GM18507 (cell line): ENCODE results near the gene INTS2.
"Not testable (repeated sequence)": the region's sequence is repeated elsewhere in the genome, so short reads cannot be mapped to it uniquely, and the experiment has no call there.

ENCODE experiments used
- DNase-seq: peaks from one replicate; pipeline ENCODE4 v3.0.0; 2011; ENCODE audit warnings: low read depth; ENCODE audit not compliant: insufficient read length; ENCODE audit errors: extremely low spot score
- FAIRE-seq: peaks from 2 replicates; lab custom pipeline; 2011; peaks lifted over from hg19 to GRCh38; lab: Jason Lieb, UNC

Gene INTS2

DNA sequence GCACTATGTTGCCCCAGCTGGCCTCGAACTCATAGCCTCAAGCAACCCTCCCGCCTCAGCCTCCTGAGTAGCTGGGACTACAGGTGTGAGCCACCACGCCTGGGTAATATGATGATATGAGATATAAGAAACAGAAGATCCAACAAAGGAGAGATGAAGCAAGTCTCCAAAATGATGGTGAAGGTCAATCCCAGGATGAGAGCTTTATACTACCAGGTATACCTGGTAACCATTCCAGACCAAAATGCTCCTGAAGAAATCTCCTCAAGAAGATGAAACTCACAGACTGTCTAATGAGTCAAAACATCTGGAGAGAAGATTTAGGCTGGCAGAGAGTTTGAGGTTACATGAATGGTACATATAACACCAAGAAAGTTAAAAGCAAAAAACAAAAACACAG, 24.5 kb downstream of the INTS2 start:
- FAIRE-seq (no peak), DNase-seq (no peak)

DNA sequence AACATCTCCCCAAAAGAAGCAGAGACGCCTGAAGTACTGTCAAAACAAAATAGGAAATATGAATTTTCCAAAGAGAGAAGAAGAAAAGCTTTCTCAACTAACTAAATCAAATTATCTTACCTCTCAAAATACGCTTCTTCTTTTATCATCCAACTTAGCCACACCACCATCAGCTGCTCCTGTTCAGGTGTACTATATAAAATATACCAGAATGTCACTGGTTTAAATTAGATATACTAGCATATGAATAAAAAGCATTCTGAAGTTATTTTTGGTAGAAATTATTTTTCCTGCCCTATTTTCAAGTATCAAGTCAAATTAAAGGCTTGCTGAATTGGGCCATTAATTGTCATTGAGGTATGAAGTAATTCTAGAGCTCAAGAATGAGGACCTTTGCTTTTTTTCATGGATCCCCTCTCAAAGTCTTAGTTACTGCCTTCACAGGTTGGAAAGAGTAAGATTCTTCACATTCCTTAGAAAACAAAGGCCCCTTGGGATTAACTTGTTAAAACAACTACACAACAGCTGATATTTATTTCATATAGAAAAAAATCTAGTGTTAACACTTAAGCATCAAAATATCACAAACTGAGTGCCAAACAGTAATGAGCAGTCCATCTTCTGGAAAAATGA, 30.1 kb downstream of the INTS2 start:
- no peak for FAIRE-seq

DNA sequence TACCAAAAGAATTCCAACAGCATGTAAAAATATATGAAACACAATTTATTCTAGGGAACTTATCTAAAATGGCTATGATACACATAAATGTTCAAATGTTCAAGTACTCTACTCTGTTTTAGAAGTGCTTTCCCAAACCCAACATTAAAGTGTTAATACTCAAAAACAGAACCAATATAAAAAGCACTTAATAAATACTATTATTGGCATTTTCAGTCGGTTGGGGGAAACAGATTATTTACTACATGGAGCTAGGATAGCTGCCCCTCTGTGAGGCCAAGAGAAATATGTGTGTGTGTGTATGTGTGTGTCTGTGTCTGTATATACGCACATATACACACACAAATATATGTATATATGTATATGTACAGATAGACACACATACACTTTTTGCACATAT, 32.4 kb downstream of the INTS2 start:
- DNase-seq (no peak), FAIRE-seq (no peak)

More for the DNA sequence above, 30.1 kb downstream of the INTS2 start:
- no peak for DNase-seq

DNA sequence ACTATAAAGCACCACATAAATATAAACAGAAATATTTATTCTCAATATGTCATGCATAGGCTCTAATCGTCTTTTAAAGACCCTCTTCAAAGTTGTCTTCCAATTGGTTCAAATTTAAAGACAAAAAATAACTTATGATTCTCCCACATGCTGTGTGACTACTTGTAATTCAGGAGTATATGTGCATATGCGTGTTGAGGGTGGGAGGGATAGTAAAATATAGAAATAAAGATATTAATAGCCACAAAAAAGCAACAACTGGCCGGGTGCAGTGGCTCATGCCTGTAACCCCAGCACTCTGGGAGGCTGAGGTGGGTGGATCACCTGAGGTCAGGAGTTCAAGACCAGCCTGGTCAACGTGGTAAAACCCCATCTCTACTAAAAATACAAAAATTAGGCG, 33.5 kb downstream of the INTS2 start:
- not testable (repeated sequence) for FAIRE-seq, DNase-seq

DNA sequence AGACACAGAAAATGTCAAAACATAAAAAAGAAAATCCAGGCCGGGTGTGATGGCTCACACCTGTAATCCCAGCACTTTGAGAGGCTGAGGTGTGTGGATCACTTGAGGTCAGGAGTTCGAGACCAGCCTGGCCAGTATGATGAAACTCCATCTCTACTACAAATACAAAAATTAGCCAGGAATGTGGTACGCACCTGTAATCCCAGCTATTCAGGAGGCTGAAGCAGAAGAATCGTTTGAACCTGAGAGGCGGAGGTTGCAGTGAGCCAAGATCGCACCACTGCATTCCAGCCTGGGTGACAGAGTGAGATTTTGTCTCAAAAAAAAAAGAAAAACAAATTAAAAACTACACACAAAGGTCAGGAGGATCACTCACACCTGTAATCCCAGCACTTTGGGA, 40.0 kb downstream of the INTS2 start:
- not testable (repeated sequence) for DNase-seq, FAIRE-seq

- FAIRE-seq, DNase-seq: not testable (repeated sequence)
These were observed 41.9 kb downstream of the INTS2 start for GRCh38 chr17:61885865-61886264.

DNA sequence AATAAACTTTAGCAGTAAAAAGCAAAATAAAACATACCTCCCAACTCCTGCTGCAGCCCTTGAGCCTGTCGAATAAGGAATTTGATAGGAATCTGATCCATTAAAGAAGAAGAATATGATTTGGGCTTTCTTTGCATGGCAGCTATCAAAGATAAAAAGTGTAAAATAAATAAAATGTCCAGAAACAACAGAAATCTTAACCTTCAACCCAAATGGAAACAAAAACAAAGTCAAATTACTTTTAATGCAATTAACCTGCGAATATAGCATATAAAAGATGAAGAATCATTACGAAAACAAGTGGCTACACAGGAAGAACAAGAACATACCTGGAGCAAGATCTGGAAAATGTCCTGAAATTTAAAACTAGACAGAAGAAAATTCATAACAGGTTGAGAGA, 42.9 kb downstream of the INTS2 start:
- DNase-seq (no peak), FAIRE-seq (no peak)

DNA sequence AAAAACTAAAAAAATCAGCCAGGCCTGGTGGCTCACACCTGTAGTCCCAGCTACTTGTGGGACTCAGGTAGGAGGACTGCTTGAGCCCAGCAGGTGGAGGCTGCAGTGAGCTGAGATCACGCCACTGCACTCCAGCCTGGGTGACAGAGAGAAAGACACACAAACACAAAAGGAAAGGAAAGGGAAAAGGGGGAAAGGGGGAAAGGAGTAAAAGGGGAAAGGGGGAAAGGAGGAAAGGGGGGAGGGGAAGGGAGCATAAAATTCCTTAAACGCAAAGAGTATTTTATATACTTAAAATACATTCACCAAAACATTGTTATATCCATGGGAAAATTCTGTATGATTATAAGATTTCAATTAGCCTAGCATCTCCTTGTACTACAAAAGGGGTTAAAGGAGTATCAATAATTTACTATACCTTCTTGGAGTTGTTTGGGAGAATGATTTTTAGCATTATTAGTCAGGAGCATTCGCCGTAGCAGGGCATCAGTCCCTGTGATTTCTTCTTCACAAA, 47.1 kb downstream of the INTS2 start:
- FAIRE-seq, result no peak
- DNase-seq, result no peak

DNA sequence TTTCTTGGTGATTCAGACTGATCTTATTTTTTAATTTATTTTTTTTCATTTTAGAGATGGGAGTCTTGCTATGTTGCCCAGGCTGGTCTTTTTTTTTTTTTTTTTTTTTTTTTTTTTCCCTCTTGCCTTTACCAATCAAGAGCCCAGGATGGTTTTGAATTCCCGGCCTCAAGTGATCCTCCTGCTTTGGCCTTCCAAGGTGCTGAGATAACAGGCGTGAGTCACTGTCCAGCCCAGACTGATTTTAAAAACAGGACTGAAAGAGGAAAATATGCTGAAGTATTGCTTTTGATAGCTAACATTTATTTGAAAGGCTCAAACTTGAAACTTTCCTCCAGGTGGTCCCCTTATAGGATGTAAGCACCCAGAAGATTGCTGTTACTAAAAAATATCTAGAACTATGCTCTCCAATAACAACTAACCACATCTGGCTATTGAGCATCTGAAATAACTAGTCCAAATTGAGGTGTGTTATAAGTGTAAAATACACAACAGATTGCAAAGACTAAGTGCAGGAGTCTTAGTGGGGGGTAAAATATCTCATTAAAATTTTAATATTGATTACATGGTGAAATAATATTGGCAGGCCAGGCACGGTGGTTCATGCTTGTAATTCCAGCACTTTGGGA, 48.7 kb downstream of the INTS2 start:
- FAIRE-seq, result no peak
- no peak for DNase-seq

GRCh38 chr17:61878520-61878919, 49.3 kb downstream of the INTS2 start:
- DNase-seq, result no peak
- FAIRE-seq, result no peak

GRCh38 chr17:61877837-61878236, 49.9 kb downstream of the INTS2 start:
- DNase-seq (no peak), FAIRE-seq (no peak)

GRCh38 chr17:61875804-61876203, 52.0 kb downstream of the INTS2 start:
- FAIRE-seq (no peak), DNase-seq (no peak)

DNA sequence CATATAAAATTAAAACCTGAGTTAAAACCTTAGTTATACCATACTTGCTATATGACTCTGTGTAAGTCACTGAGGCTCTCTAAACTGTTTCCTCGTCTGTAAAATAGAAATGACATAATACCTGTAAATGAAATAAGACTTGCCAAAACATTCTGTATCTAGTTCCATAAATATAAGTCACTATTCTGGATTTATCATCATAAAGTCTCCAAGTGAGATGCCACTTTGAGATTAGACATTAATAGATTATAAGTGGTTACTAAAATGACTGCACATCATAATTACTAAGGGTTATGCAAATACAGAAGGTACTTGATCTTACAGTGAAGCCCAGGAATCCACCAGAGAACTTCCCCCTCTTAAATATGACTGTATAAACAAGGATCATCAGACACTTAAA, 52.5 kb downstream of the INTS2 start:
- FAIRE-seq, result no peak
- no peak for DNase-seq

GRCh38 chr17:61874075-61874474, 53.7 kb downstream of the INTS2 start:
- no peak for FAIRE-seq

DNA sequence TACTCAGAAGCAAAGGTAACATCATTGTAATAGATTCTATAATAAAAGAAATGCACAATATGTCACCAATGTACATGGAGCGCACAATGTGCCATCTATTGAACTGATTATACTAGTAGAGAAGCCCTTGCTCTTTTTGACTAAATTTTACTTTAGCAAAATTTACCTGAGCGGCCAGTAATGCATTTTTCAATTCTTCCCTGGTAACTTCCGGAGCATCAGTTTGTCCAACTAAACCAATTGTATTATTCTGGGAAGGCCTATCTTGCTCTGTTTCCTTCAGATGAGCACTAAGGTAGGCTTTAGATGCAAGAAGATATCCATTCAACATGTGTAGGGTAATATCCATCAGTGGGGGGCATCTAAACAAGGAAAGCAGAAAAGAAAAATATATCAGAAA, 55.7 kb downstream of the INTS2 start:
- FAIRE-seq (no peak), DNase-seq (no peak)

More at GRCh38 chr17:61874075-61874474, 53.7 kb downstream of the INTS2 start:
- DNase-seq, result no peak

DNA sequence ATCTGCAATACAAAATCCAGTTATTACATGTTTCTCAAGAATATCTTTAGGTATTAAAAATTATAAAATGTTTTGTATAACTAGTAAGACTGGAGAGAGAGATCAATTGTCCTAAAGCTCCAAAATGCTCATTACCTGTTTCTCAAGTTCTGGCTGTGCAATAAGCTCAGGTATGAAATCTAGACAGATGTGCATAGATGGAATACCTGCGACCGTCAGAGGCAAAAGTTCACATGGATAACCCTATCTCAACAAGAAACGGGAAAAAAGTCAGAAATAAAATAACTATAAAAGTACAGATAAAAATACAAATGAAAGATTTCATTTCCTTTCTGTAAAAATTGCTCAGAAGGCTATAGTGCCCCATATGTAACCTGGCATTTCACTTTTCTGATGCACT, 58.6 kb downstream of the INTS2 start:
- FAIRE-seq (no peak), DNase-seq (no peak)

DNA sequence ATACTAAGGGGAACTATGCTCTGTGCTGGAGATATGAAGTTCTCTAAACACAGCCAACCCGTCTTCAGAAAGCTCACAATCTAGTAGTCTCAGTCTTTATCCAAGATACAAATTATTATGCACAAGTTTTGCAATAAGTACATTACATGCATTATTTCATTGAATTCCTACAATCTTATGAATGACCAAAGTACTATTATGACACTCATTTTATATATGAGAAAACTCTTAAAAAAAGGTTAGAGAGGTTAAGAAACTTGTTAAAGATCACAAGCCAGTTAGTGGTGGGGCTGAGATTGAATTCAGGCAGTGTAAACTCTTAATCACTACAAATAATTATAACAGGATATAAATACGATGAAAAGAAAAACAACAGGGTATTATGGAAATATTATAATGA, 59.7 kb downstream of the INTS2 start:
- no peak for DNase-seq
- no peak for FAIRE-seq

- FAIRE-seq, result no peak
These were observed 60.7 kb downstream of the INTS2 start for GRCh38 chr17:61867033-61867432.

DNA sequence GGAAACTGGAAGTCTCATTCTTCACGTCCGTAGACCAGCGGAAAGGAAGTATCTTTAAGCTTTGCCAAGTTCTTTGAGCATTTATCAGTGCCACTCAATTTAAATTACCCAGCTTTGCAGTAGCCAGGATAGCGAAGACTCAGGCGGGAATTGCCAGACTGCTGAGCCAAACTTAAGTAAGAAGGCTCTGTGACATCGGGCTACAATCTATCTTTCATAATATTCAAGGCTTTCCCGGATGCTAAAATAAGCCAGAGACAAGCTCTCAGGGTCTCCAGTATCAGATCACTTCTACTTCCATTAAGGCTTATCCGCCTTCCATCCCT, 64.0 kb downstream of the INTS2 start:
- DNase-seq, result no peak
- FAIRE-seq, result no peak

More at GRCh38 chr17:61867033-61867432, 60.7 kb downstream of the INTS2 start:
- DNase-seq, result no peak

- FAIRE-seq, result peak; percentile 95
These were observed 64.6 kb downstream of the INTS2 start, which contains the start of gene BRIP1 for GRCh38 chr17:61862975-61863800. BRIP1 (minus strand) TSS chr17:61863528; CDS start chr17:61861539, 1,989 bp downstream.

More at GRCh38 chr17:61862975-61863800, 64.6 kb downstream of the INTS2 start, which contains the start of gene BRIP1:
- DNase-seq, result peak; percentile 89
